Activated naive CD4-positive, alpha-beta T cell treated with Interleukin-2 at 50 U/mL for 16 hours (primary cell): ENCODE results near the gene CALML6.
A peak's percentile ranks its signal among the peaks of the same experiment; 100 is the strongest.
"Not testable (repeated sequence)": the region's sequence is repeated elsewhere in the genome, so short reads cannot be mapped to it uniquely, and the experiment has no call there.

Source experiments
- DNase-seq: peaks from one replicate; pipeline ENCODE4 v3.0.0-alpha.2; 2020

CALML6 gene

DNA sequence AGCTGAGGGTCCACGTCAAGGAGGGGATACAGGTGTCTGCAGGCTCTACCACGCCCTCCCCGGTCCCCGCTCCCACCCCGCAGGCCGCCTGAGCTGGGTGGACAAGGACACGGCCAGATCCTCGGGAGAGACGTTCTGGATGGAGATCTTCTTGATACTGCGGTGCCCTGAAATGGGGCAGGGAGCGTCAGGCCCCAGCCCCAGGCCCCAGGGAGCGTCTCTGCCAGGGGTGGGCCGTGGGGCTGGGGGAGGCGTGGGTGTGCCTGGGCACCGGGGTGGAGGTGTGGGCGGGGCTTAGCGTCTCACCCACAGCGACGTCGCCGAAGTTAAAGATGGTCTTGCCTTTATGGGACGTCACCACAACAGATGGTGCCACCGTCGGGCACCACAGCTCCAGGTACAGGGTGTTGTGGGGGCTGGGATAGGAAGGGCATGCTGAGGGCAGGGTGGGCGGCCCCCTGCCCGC, 11.3 kb downstream of the CALML6 start:
- DNase-seq, result no peak

- DNase-seq, result no peak
Observed at GRCh38 chr1:1926886-1927660, 12.0 kb downstream of the CALML6 start.

GRCh38 chr1:1927751-1928150, 12.7 kb downstream of the CALML6 start:
- DNase-seq, result no peak

DNA sequence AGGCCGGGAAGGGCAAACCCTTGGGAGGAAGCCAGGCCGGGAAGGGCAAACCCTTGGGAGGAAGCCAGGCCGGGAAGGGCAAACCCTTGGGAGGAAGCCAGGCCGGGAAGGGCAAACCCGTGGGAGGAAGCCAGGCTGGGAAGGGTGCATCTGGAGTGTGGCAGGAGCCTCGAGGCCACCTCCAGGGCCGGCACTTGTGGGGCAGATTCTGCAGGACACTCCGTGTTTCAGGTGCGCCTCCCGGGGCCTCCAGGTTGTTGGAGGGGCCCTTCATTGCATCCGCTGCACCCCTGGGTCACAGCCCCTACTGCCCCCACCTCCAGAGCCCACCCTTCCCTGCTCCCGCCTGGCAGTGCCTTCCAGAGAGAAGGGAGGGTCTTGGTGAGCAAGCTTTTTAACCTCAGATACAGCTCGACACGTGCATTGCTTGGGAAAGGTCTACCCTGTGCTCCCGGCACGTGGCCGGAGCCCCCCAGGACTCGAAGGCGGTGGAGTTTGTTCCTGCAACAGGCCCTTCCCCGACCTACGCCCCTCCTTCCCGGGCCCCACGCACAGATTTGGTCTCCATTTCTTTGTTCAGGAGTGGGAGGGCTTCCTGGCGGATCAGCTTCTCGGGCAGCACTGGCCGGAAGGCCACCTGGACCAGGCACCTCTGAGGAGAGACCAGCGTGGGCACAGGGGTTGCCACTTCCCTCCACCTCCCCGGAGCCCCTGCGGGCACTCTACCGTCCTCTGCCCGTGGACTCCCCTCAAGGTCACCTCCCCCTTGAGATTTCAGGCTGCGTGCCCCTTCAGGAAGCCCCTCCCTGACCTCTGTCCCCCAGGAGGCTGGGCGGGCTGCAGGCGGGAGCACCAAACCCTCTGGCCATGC, 13.4 kb downstream of the CALML6 start:
- DNase-seq, result no peak

GRCh38 chr1:1929102-1929638, 14.1 kb downstream of the CALML6 start:
- DNase-seq, result no peak

DNA sequence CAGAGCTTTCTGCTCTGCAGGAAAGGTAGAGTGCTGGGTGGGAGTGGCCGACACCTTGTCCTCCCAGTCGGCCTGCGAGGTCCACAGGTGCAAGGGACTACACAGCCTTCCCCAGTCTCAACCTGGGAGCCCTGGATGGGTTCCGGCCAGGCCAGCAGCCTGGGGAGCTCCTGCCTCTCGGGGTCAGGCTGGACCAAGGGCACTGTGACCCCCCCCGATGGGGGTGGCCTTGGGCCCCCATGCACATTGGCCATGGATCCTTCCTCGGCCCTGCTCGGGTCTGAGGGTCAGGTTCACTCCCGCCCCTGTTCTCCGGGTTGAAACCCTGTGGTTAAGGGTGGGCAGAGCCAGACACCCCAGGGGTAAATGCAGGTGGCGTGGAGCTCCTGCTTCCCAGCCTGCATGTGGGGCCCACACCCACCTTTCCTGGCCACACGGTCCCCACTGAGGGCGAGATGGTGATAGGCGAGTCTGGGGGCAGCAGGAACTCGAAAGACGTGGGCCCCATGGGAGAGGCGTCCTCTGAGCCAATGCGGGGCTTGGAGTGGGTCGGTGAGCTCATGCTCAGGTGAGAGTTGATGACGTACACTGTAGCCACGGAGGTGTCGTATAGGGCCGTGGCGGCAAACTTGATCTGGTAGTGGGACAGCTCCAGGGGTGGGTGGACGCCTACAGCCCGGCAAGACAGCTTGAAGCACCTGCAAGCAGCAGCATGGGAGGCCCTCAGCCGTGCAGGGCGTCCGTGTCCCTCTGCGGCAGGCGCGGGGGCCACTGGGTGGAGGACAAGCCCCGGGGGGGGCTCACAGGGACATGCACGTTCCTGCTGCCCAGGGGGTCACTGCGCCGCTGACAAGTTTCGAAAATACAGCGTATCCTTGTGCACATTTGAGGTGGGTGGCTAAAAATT, 14.8 kb downstream of the CALML6 start:
- DNase-seq, result no peak

DNA sequence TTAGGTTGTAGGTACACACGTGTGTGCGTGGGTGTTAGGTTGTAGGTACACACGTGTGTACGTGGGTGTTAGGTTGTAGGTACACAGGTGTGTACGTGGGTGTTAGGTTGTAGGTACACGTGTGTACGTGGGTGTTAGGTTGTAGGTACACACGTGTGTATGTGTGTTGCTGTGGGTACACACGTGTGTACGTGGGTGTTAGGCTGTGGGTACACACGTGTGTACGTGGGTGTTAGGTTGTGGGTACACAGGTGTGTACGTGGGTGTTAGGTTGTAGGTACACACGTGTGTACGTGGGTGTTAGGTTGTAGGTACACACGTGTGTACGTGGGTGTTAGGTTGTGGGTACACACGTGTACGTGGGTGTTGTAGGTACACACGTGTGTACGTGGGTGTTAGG, 19.8 kb downstream of the CALML6 start:
- not testable (repeated sequence) for DNase-seq

GRCh38 chr1:1937061-1937460, 22.0 kb downstream of the CALML6 start:
- DNase-seq, result no peak

GRCh38 chr1:1937549-1938275, 22.7 kb downstream of the CALML6 start:
- DNase-seq, result no peak

DNA sequence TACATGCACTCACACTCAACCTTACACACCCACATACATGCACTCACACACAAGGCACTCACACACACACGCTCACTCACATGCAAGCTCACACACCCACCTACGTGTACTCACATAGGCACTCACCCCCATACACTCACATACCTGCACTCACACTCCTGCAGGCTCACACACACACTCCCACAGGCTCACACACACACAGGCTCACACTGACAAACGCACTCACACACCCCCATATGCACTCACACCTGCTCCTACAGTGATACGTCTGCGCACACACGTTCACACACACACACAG, 23.2 kb downstream of the CALML6 start:
- DNase-seq, result no peak

- DNase-seq, result no peak
Observed at GRCh38 chr1:1938613-1939295, 23.7 kb downstream of the CALML6 start.

GRCh38 chr1:1939296-1940122, 24.4 kb downstream of the CALML6 start:
- no peak for DNase-seq

GRCh38 chr1:1940123-1940425, 25.0 kb downstream of the CALML6 start:
- DNase-seq, result no peak

DNA sequence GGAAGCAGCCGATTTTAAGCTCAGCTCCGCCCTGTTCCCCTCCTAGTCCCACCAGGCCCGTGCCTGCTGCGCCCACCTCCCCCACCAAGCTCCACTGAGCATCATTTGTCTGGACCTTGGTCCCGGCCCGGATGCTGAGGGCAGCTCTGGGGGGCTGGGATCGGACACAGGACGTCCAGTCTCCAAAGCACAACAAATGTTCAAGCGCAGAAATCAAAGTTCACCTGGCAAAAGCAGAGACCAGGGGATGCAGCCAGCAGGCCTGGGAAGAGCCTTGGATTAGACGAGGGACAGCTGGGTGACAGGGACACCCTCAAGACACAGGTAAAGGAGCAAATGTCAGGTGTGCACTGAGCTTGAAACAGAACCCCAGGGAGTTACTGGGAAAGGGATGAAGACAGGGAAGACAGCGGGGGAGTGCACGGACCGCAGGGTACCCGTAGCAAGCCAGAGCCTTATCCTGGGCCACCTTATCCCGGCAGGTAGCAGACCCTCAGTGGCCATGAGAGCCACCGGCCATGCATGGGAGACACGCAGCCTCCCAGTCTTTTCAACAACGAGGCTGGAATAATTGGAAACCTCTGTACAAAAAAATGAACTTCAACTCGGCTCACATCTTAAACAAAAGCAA, 26.3 kb downstream of the CALML6 start:
- no peak for DNase-seq

DNA sequence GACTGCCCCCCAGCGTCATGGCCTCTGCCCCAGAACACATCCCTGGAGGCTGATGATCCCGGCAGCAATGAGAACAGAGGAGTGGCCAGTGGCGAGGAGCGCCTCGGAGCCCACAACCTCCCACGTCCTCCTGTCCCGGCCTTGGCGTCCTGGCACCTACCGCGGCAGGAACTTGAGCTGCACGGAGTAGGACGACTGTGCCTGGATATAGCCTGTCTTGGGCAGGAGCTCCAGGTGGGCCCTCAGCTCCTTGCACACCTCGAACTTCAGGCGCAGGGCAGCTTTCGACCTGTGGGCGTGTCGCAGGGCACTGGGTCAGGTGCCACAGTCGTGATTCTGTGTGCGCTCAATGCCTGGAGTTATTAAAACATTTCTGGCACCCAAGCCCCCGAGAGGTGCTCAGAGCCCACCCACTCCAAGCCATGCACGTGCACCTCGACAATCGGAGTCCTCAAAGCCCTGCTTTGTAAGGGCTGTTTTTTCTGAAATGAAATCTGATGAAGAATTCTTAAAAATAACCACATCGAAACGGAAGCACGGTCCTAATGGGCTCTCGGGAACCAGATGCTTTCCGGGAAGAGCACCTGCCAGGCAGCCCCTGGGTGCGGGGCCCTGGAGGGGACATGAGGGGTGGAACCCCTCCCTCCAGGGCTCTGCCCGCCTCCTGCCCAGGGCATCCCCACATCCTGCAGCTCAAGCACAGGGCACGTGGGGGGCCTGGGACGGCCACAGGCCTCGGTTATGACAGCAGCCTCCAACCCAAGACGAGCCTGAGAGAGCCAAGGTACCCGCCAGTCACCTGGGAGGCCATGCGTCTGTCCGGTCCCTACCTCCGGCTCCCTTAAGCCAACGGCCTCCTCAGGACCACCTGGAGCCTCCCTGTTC, 27.1 kb downstream of the CALML6 start:
- DNase-seq, result no peak

- no peak for DNase-seq
Observed at GRCh38 chr1:1942753-1943656, 27.9 kb downstream of the CALML6 start.

DNA sequence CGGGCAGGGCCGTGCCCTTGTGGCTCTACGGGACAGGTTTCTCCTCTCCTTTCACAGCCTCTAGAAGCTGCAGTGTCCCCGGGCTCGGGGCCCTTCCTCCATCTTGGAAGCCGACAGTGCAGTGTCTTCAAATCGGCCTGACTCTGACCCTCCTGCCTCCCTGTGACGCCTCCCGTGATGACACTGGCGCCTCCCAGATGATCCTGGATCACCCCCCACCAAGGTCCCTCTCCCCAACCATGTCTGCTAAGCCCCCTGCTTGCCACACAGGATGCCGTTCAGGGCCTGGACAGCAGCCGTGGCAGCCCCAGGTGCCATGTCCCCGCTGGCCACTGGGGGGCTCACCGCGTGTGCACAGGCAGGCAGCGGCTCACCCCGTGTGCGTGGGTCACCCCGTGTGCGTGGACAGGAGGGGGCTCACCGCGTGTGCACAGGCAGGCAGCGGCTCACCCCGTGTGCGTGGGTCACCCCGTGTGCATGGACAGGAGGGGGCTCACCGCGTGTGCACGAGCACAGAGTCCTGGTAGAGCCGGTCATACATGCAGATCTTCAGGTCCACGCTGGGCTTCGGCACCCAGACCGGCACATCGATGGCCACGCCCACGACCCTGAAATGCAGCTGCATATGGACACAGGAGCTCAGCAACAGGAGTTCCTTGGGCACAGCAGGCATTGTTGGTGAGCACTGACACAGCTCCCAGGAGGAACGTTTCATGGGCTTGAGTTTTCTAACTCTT, 28.9 kb downstream of the CALML6 start:
- DNase-seq, result peak; percentile 69
